ENCODE data around the gene SRP19.
A peak's percentile ranks its signal among the peaks of the same experiment; 100 is the strongest.
"Not testable (repeated sequence)": the region's sequence is repeated elsewhere in the genome, so short reads cannot be mapped to it uniquely, and the experiment has no call there.

The SRP19 gene

GRCh38 chr5:112876362-112876761 is 15.3 kb downstream of the SRP19 start:
- DNase-seq: no peak

DNA sequence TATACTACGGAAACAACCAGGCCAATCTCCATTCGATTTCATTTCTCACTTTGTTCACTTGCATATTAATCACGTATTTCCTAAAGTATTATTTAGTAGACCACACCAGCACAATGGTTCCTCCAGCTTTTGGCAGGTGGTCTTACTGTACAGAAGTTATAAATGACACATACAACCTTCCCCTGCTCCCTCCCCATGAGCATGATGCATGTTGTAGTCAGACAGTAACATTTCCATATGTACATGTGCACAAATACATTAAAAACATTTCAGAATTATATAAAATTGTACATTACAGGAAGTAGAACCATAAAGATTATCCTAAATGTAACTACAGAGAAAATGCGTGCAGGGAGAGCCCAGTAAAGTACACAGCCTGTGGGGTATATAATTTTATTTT is 17.0 kb downstream of the SRP19 start:
- DNase-seq: no peak

DNA sequence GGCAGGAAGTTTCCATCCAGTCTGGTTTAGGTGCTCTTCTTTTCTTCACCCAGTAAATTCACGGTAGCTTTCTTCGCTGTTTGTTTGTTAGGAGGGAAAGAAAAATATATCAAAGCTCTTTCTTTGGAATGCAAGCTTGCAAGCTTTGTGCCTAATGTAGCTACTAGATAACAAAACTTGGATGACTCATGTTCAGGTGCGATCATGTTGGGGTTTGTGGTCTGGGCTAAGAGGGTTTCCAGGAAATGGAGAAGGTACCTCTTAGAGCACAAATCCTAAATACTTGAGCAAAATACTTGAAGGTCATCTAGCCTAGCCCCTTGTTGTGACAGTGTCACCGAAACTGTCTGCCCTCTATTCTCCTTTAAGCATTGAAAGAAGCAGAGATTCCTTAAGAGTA is 17.7 kb downstream of the SRP19 start:
- no peak for DNase-seq

DNA sequence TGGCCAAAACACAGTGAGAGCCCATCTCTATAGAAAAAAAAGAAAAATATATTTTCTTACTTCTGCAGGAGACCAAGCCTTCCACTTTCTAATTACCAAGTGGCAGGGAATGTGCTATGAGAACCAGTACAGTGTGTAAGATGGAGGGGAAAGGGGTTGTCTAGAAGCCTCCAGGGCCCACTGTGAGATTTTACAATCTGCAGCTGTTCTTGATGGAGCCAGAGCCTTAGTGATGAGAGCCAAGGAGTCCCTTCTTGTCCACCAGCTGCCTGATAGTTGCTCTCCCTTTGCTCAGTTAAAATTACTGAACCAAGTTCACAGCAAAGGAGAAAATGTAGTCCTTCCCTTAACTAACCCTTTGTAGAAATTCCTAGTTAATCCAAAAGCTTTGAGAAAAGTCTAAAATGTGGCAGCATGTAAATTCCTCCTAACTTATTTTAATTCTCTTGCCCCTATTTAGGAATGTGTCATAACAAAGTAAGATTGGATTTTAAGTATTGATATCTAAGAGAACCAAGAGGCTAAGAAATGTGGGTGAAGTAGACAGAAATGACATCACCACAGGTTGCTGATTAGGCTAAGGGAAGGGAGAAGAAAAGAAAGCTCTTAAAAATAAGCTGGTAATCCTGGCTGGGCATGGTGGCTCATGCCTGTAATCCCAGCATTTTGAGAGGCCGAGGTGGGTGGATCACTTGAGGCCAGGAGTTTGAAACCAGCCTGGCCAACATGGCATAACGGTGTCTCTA is 19.3 kb downstream of the SRP19 start:
- DNase-seq: no peak

- DNase-seq: no peak
These were observed 22.1 kb downstream of the SRP19 start for GRCh38 chr5:112883192-112883591.

GRCh38 chr5:112885001-112885400 is 23.9 kb downstream of the SRP19 start:
- no peak for DNase-seq

DNA sequence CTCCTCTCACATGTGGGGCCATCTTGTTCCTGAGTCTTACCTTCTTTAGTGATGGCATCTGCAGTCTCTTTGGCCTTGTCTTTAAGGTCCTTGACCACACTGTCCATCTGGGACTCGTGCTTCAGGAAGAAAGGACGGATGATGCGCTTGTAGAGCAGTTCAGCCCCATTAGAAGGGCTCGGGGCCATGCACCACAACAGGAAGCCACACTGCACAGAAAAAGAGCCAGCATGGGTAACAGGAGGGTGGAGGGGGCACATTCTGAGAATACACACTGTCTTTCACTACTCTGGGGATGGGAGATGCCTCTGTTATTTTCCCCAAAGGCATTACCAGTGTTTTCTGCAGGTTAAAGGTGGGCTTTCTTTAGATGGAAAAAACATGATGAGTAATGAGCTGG is 25.9 kb downstream of the SRP19 start:
- DNase-seq: no peak

- DNase-seq: not testable (repeated sequence)
These were observed 31.0 kb downstream of the SRP19 start for GRCh38 chr5:112892066-112892465.

DNA sequence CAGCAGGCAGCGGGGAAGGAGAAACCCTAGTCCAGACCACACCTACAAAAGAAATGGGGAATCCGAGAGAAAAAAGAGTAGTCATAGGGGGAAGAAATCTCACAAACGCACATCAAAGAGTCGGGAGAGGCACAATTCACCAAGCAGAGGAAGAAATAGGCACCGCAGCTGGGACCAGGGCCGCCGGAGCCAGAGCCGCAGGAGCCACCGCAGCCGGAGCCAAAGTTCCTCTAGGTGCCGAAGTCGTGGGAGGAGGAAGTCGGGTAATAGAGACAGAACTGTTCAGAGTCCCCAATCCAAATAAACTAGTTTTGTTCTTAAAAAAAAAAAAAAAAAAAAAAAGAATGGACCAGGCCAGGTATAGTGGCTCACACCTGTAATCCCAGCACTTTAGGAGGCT is 31.7 kb downstream of the SRP19 start:
- DNase-seq: no peak

DNA sequence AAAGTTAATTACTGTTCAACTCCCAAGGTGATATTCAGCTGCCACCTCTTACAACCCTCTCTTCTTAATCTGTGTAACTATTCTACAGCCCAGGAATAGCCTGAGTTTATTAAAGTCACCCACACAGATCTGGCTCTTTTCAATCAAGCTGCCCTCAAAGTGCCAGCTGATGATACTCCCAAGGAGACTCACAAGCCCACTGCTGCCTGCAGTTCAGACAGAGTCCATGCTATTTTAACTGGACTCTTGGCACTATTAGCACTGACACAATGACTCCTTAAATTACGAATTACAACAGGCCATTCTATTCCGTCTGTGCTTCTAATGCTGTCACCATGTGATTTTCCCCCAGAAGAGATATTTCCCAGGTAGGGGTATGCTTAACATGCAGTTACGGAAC is 34.6 kb downstream of the SRP19 start:
- no peak for DNase-seq

DNA sequence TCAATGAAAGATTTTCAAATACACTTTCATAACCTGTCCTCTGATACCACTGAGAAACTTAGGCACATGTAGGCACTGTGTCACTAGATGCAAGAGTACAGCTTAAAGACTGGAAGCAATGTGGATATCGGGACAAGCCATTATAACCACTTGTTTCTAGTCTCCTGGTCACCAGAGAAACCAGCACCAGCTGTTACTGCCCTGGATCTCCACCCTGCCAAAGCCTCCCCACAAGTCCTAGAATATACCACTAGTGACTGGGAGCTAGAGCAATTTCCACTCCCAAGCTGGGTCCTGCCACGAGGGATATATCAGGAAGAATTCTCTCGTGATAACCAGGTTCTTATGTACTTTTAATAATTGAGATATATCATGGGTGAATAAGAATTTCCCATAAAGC is 41.5 kb downstream of the SRP19 start:
- DNase-seq: no peak

GRCh38 chr5:112904996-112905395 is 43.9 kb downstream of the SRP19 start:
- not testable (repeated sequence) for DNase-seq

- no peak for DNase-seq
These were observed 45.5 kb downstream of the SRP19 start for GRCh38 chr5:112906637-112907036.

- DNase-seq: no peak
These were observed 46.1 kb downstream of the SRP19 start for GRCh38 chr5:112907166-112907631.

- DNase-seq: no peak
These were observed 47.8 kb downstream of the SRP19 start for GRCh38 chr5:112908854-112909253.

DNA sequence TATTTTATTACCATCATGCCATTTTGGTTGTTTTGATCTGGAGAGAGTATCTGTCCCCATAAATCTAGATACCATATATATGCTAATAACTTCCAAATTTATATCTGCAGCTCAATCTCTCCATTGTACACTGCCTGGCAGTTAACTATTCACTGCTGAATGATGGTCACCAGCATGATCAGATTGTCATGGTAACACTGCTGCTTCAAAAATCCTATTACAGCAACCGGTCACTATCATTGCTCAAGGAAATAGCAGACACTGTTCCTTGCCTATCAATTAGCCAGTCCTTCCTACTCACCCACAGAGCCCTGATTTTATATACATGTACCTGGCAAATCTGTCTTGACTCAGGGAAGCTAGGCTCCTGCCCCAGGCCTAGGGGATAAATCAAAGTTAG is 49.4 kb downstream of the SRP19 start:
- no peak for DNase-seq

- no peak for DNase-seq
These were observed 53.5 kb downstream of the SRP19 start for GRCh38 chr5:112914584-112914983.

GRCh38 chr5:112915831-112916230 is 54.7 kb downstream of the SRP19 start:
- no peak for DNase-seq

- no peak for DNase-seq
These were observed 56.4 kb downstream of the SRP19 start for GRCh38 chr5:112917453-112917995.

DNA sequence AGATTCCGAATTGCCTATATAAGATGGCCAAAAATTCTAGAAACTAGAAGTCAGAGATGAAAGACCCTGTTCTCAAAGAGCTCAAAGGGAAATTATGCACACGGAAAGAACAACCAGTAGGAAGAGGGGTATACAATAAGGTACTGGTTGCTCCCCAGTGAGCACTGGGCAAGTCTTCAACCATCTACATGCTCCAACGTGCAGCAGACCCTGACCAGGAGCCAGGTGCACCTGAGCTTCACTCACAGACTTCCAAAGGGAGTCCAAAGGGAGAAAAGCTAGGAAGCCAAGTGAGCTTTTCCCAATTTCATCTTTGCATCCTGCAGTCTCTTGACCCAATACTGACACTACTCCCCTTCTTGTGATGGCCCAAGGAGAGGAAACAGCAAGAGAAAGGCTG is 57.0 kb downstream of the SRP19 start:
- peak; percentile 35 for DNase-seq

DNA sequence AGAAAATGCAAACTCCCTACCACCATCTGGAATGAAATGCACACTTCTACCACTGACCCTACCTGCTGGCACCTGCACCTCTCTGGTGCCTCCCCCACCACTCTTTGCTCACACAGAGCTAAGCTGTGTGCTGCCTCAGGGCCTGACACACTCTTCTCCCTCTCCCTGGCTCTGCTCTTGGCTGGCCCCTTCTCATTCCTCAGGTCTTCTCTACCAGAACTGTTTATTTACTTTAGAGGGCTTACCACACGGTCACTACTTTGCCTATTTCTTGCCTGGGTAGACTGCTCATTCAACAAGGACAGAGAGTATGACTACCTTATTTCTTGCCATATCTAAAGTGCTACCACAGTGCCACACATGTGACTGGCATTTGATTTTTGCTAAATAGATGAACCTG is 57.6 kb downstream of the SRP19 start:
- DNase-seq: peak; percentile 61
